Measurements from ENCODE around the gene RNF222.

- no peak for TF ChIP-seq EZH2 (IDR thresholded peaks at IDR 0.05; ENCODE audit: insufficient read depth, poor library complexity, severe bottlenecking)
- no peak for TF ChIP-seq EZH2phosphoT487 (IDR thresholded peaks at IDR 0.05; ENCODE audit: insufficient read depth, low read depth)
Observed at GRCh38 chr17:8362651-8363332, 34.8 kb downstream of the RNF222 start.
